Parathyroid adenoma (tissue), 2 donors: ENCODE data around the gene AP5S1.
A peak's percentile ranks its signal among the peaks of the same experiment; 100 is the strongest.

ENCODE experiments used
- H2AFZ ChIP-seq: fragments of 300-600 bp; sonication (generic); one replicate; pipeline ENCODE4 v1.7.0; 2017; ENCODE audit warnings: antibody characterized with exemption, mild to moderate bottlenecking
- H3K27ac ChIP-seq: fragments of 300-600 bp; sonication (generic); one replicate; pipeline ENCODE4 v1.7.0; 2017
- H3K27me3 ChIP-seq: fragments of 300-600 bp; sonication (generic); one replicate; pipeline ENCODE4 v1.7.0; 2017; ENCODE audit warnings: low read length; ENCODE audit not compliant: control insufficient read depth, insufficient read depth
- H3K36me3 ChIP-seq: fragments of 300-600 bp; sonication (generic); one replicate; pipeline ENCODE4 v1.7.0; 2017; ENCODE audit warnings: low read length; ENCODE audit not compliant: control insufficient read depth, insufficient read depth
- H3K4me1 ChIP-seq: fragments of 300-600 bp; sonication (generic); one replicate; pipeline ENCODE4 v1.7.0; 2017; ENCODE audit warnings: control low read depth
- H3K4me2 ChIP-seq: fragments of 300-600 bp; sonication (generic); one replicate; pipeline ENCODE4 v1.7.0; 2017; ENCODE audit warnings: low read length
- H3K4me3 ChIP-seq: fragments of 300-600 bp; sonication (generic); one replicate; pipeline ENCODE4 v1.7.0; 2017; ENCODE audit warnings: low read depth, low read length
- H3K79me2 ChIP-seq: fragments of 300-600 bp; sonication (generic); one replicate; pipeline ENCODE4 v1.7.0; 2017; ENCODE audit warnings: control low read depth
- H3K9ac ChIP-seq: fragments of 300-600 bp; sonication (generic); one replicate; pipeline ENCODE4 v1.7.0; 2017; ENCODE audit warnings: mild to moderate bottlenecking
- H3K9me3 ChIP-seq: fragments of 300-600 bp; sonication (generic); one replicate; pipeline ENCODE4 v1.7.0; 2017; ENCODE audit warnings: low read length; ENCODE audit not compliant: control insufficient read depth
- CTCF ChIP-seq: fragments of 300-600 bp; sonication (generic); IDR thresholded peaks from one replicate; pipeline ENCODE4 v1.7.0; 2017; ENCODE audit warnings: antibody characterized with exemption, mild to moderate bottlenecking
- donor health status: primary hyperparathyroidism.

AP5S1 gene

GRCh38 chr20:3785240-3786125 is 34.9 kb upstream of the AP5S1 start:
- H3K27me3 ChIP-seq, result no peaks in the 10 kb centered on the region
- peak overlapping the region; percentile 72 for H3K27ac ChIP-seq
- H3K4me3 ChIP-seq, result peak overlapping the region; percentile 54
- peaks cover 30% of the 10 kb centered on the region for H3K4me1 ChIP-seq
- peak overlapping the region; percentile 75 for H2AFZ ChIP-seq
- TF ChIP-seq CTCF, result no peak
- peak overlapping the region; percentile 72 for H3K4me2 ChIP-seq
- H3K9ac ChIP-seq, result no peak overlapping the region
- H3K9me3 ChIP-seq, result no peaks in the 10 kb centered on the region
- H3K79me2 ChIP-seq, result peaks cover 4% of the 10 kb centered on the region
- no peaks in the 10 kb centered on the region for H3K36me3 ChIP-seq

- H3K36me3 ChIP-seq, result no peaks in the 10 kb centered on the region
- H3K79me2 ChIP-seq, result peaks cover 4% of the 10 kb centered on the region
- no peak overlapping the region for H3K9ac ChIP-seq
- H3K4me2 ChIP-seq, result peak overlapping the region; percentile 72
- peak overlapping the region; percentile 54 for H3K4me3 ChIP-seq
- no peaks in the 10 kb centered on the region for H3K27me3 ChIP-seq
- peaks cover 26% of the 10 kb centered on the region for H3K4me1 ChIP-seq
- TF ChIP-seq CTCF, result no peak
- H3K27ac ChIP-seq, result peak overlapping the region; percentile 72
- no peaks in the 10 kb centered on the region for H3K9me3 ChIP-seq
- peak overlapping the region; percentile 75 for H2AFZ ChIP-seq
Measured at GRCh38 chr20:3786126-3786484, 34.2 kb upstream of the AP5S1 start.

GRCh38 chr20:3786665-3787323 is 33.6 kb upstream of the AP5S1 start, which contains the start of gene CENPB:
Gene CENPB (minus strand): TSS chr20:3786740. CDS start chr20:3786483, 257 bp downstream.
- peak within 1 kb of the TSS; percentile 75 for H2AFZ ChIP-seq
- H3K79me2 ChIP-seq, result peaks cover 4% of the 10 kb centered on the region
- TF ChIP-seq CTCF, result peak; percentile 87
- no peaks in the 10 kb centered on the region for H3K36me3 ChIP-seq
- peak within 1 kb of the TSS; percentile 72 for H3K4me2 ChIP-seq
- peak within 1 kb of the TSS; percentile 72 for H3K27ac ChIP-seq
- peaks cover 26% of the 10 kb centered on the region for H3K4me1 ChIP-seq
- H3K9ac ChIP-seq, result no peak within 1 kb of the TSS
- peak within 1 kb of the TSS; percentile 54 for H3K4me3 ChIP-seq
- no peaks in the 10 kb centered on the region for H3K9me3 ChIP-seq
- H3K27me3 ChIP-seq, result no peaks in the 10 kb centered on the region

- Histone ChIP-seq H3K27ac (no peak overlapping the region), H2AFZ (peak overlapping the region; percentile 71), H3K27me3 (no peaks in the 10 kb centered on the region), H3K4me2 (peak overlapping the region; percentile 48), H3K79me2 (peaks cover 4% of the 10 kb centered on the region), H3K4me3 (peak overlapping the region; percentile 44), H3K9me3 (no peaks in the 10 kb centered on the region), H3K4me1 (peaks cover 26% of the 10 kb centered on the region), H3K9ac (no peak overlapping the region), H3K36me3 (no peaks in the 10 kb centered on the region)
- no peak for TF ChIP-seq CTCF
Measured at GRCh38 chr20:3787324-3788014, 32.9 kb upstream of the AP5S1 start.
